Posterior cingulate gyrus (tissue), 11 donors: ENCODE results near the gene SHB.

Experiments used
- DNase-seq, 10 donors: peaks; one replicate each; pipeline versions ENCODE4 v3.0.0 to v3.0.0-alpha.2; 2020 to 2021; ENCODE audit warnings: mixed read lengths in 3 of 10
- intact Hi-C: fragments of 100-400 bp; cut with DNase I; formaldehyde crosslinking; loops from one replicate; pipeline ENCODE4 v1.15.1; 2023

SHB gene

GRCh38 chr9:37917801-37918664, 151.0 kb downstream of the SHB start:
- DNase-seq = peak in 2 of 10 donors; percentile 51 to 78
- intact Hi-C loops = loop anchor here (5.0 to 10.0 kb wide), 5 partner anchors 47 to 517 kb away; partner anchors contain the start of gene ALDH1B1

DNA sequence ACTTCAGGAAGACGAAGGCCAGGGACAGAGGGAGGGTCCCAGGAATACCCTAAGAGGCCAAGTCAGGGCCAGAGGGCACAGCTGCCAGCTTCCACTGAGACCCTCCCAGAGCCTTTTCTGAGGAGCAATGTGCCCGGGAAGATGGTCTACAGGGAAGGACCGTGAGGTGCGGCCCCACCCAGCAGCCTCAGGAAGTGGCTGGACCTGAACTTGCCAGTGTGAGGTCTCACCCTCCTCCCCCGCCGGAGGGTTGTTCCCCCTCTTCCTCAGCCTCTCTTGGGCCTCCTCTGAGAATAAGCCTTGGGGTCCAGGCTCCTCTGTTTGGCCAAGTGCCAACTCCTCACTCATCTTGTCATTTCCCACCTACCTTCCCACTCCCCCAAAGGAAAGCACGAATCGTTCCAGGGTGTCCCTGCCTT, 151.7 kb downstream of the SHB start:
- peak in 2 of 10 donors; percentile 56 to 65 for DNase-seq
- intact Hi-C loops = loop anchor here (5.0 to 10.0 kb wide), 5 partner anchors 47 to 517 kb away; partner anchors contain the start of gene ALDH1B1

DNA sequence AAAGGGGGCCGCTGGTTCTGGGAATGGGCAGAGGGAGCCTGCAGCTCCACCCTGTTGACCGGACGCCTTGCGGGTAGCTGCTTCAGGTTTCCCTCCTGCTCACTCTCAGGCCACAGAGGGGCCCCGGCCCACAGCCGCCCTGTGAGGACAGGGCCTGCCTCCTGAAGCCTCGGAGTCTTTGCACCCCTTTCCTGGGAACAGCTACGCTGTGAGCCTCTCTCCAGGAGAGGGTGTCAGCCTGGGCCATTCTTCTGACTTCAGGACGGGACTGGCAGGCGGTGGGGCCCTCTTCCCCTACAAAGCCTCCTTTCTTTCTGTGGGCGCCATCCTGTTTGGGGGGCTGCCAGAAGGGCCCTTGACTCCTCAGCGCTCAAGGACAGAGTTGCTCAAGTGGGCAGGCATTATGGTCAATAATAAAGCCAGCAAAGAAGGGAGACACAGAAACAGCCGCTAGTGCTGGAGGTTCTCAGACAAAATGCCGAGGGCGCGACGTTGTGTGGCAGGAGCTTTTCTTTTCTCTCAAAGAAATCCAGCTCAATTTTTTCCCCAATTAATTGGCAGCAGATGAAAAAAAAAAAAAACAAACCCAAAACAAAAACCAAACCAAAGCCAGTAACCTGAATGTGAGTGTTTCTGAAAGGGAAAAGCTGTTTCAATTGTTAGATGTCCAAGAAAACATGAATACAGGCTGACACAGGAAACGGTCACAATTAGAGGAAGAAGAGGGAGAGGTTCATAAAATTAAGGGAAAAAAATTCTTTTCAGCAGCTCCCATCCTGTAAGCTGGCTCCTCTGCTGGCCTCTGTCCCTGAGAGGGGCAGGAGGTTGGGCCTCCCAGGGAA, 152.3 kb downstream of the SHB start:
- peak in 7 of 10 donors; percentile 31 to 86 (median 46) for DNase-seq
- intact Hi-C loops = loop anchor here (5.0 to 10.0 kb wide), 5 partner anchors 48 to 518 kb away; partner anchors contain the start of gene ALDH1B1

GRCh38 chr9:37915911-37916470, 153.0 kb downstream of the SHB start:
- intact Hi-C loops = loop anchor here (5.0 to 10.0 kb wide), 5 partner anchors 49 to 519 kb away; partner anchors contain the start of gene ALDH1B1
- peak in 2 of 10 donors; percentile 58 to 78 for DNase-seq

DNA sequence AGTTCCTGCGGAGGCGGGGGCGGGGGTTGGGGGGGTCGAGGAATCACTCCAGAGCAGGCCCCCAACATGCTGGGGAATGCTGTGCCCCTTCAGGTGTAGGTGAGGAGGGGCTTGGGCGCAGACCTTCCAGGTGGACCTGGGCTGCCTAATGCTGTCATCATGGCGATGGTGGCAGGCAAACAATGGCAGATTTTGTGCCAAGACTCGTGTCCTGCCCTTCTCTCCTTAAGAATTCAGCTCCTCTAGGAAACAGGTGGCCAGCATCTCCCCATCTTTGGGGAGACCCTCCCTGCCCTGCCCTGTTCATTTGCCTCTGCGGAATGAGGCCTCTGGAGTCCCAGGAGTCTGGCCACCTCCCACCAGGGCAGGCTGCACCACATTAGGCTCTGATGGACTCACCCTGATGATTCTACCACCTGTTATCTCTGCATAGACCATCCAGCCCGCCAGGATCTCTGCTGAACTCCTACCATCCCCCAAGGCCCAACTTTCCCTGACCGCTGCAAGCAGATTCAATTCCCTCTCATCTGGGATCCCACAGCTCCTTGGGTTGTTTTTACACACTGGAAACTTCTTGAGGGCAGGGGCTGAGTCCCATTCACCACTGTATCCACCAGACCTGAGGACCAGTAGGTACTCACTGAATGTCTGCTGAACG, 154.2 kb downstream of the SHB start:
- DNase-seq = peak in 2 of 10 donors; percentile 64 to 69
- intact Hi-C loops = loop anchor here (5.0 to 10.0 kb wide), 5 partner anchors 50 to 520 kb away; partner anchors contain the start of gene ALDH1B1

DNA sequence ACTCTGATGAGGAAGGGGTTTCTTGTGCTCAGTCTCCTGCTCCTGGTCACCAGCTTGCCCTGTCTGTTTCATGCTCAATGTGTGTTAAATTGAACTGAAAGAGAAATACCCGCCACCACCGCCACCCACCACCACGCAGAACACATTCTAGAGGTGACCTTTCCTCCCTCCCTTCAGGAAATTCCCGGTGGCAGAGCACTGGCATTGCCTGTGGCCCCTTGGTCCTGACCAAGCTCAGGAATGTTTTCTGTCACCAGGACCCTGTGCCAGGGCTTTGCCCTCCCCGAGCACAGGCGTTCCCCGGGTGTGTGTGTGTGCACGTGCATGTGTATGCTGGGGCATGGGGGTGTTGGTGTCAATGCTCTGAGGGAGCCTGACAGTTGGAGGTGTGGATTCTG, 154.9 kb downstream of the SHB start:
- DNase-seq = peak in 1 of 10 donors; percentile 42
- intact Hi-C loops = loop anchor here (10.0 kb wide), 3 partner anchors 51 to 521 kb away; partner anchors contain the start of gene ALDH1B1

GRCh38 chr9:37913480-37914153, 155.4 kb downstream of the SHB start:
- intact Hi-C loops = loop anchor here (1.0 to 10.0 kb wide), 6 partner anchors 51 to 521 kb away; partner anchors contain the start of gene ALDH1B1
- peak; percentile 69 to 98 (median 92) for DNase-seq

DNA sequence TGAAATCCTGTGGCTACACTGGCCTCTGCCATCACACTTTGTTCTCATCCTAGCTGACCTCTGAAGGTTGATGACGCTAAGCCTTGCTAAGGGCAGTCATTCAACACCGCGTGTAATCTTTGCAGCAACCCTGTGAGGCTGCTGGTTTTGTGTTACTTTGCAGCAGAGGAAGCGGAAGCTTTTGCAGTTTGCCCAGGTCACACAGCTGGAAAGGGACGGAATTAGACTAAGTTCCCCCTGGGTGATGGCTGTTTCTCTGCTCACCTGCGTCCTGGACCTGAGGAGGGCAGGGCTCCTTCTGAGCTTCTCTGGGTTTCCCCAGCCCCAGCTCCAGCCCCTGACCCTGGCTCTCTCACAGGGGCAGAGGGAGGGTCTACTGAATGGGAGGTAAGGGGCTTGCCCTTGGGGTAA, 157.8 kb downstream of the SHB start:
- intact Hi-C loops = loop anchor here (10.0 kb wide), 3 partner anchors 54 to 524 kb away; partner anchors contain the start of gene ALDH1B1

GRCh38 chr9:37910271-37910670, 158.8 kb downstream of the SHB start:
- DNase-seq = no peak
- intact Hi-C loops = loop anchor here (10.0 kb wide), 3 partner anchors 55 to 525 kb away; partner anchors contain the start of gene ALDH1B1

More for the DNA sequence above, 157.8 kb downstream of the SHB start:
- DNase-seq = peak in 2 of 10 donors; percentile 57 to 65

GRCh38 chr9:37909836-37910235, 159.2 kb downstream of the SHB start:
- intact Hi-C loops = loop anchor here (10.0 kb wide), 3 partner anchors 55 to 525 kb away; partner anchors contain the start of gene ALDH1B1
- DNase-seq = peak in 1 of 10 donors; percentile 34

- peak in 1 of 10 donors; percentile 31 for DNase-seq
- intact Hi-C loops = no loop called here
These were observed 159.7 kb downstream of the SHB start for GRCh38 chr9:37909326-37909725.

GRCh38 chr9:37908698-37909186, 160.3 kb downstream of the SHB start:
- intact Hi-C loops = no loop called here
- DNase-seq = peak in 1 of 10 donors; percentile 12

- DNase-seq = no peak
- intact Hi-C loops = no loop called here
These were observed 160.7 kb downstream of the SHB start for GRCh38 chr9:37908283-37908682.

- intact Hi-C loops = no loop called here
- DNase-seq = peak in 1 of 10 donors; percentile 58
These were observed 162.5 kb downstream of the SHB start for GRCh38 chr9:37906312-37907239.

DNA sequence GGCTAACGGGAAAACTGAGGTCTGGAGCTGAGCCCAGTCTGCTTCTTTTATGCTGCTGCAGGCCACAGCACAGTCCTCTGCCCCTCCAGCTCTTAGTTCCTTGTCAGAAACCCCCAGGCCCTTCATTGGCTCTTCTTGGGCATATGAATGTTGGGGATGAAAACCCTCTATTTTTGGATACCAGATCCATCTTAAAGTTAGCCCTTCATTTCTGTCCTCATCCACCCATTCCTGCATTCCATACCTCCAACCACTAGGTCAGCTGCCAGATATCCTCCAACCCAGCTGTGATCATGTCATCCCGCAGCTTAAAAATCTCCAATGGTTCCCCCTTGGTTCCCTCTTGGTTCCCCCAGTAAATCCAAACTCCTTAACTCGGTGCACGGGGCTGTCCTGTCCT, 163.3 kb downstream of the SHB start:
- DNase-seq = peak in 1 of 10 donors; percentile 22
- intact Hi-C loops = loop anchor here (2.0 kb wide), 1 partner anchor 457 kb away; no protein-coding TSS in a partner anchor

- no peak for DNase-seq
- intact Hi-C loops = loop anchor here (2.0 kb wide), 1 partner anchor 458 kb away; no protein-coding TSS in a partner anchor
These were observed 163.9 kb downstream of the SHB start for GRCh38 chr9:37905131-37905505.

- DNase-seq = peak in 3 of 10 donors; percentile 57 to 76 (median 70)
- intact Hi-C loops = loop anchor here (2.0 kb wide), 1 partner anchor 458 kb away; no protein-coding TSS in a partner anchor
These were observed 164.4 kb downstream of the SHB start for GRCh38 chr9:37904445-37905130.
